OCI-LY7 (cell line): ENCODE results near the gene ZNF213. TPM values are rescaled to one million over a fixed set of nuclear protein-coding genes. Genes with fewer than 3 reads are reported as not detected.
"Not testable (repeated sequence)": the region's sequence is repeated elsewhere in the genome, so short reads cannot be mapped to it uniquely, and the experiment has no call there.

Experiments used
- BruUV-seq: library from RNA; stranded (reverse); fragments of 400-500 nt; replicated peaks from 2 replicates; lab custom pipeline; 2021; lab: Mats Ljungman, UMichigan
- CTCF ChIA-PET: fragments of 300-600 bp; sonication (Branson Sonifier 250); formaldehyde crosslinking; loops from one replicate; lab custom pipeline; 2022; ENCODE audit warnings: antibody characterized with exemption; ENCODE audit not compliant: unreplicated experiment; lab: Charles Lee
- POLR2A ChIA-PET: fragments of 300-600 bp; sonication (Branson Sonifier 250); formaldehyde crosslinking; loops from one replicate; lab custom pipeline; 2022; ENCODE audit warnings: antibody characterized with exemption; lab: Charles Lee
- DNase-seq: peaks from one replicate; pipeline ENCODE4 v3.0.0-alpha.2; 2015; ENCODE audit warnings: low spot score
- H2AFZ ChIP-seq: fragments of 200-600 bp; sonication (generic), shearing (Covaris generic); 2 replicates; pipeline ENCODE4 v1.6.1; 2014; ENCODE audit warnings: mild to moderate bottlenecking, antibody characterized with exemption, low read length, moderate library complexity
- H3K27ac ChIP-seq: fragments of 200-600 bp; sonication (generic); 2 replicates; pipeline ENCODE4 v1.5.1; 2014; ENCODE audit warnings: mixed run types, low read depth, mild to moderate bottlenecking, moderate library complexity, low read length, inconsistent platforms; ENCODE audit not compliant: poor library complexity, severe bottlenecking
- H3K36me3 ChIP-seq: fragments of 200-600 bp; sonication (generic); 2 replicates; pipeline ENCODE4 v1.6.1; 2014; ENCODE audit warnings: mild to moderate bottlenecking, antibody characterized with exemption, low read length, moderate library complexity, mixed read lengths; ENCODE audit not compliant: insufficient read depth
- H3K4me1 ChIP-seq: fragments of 200-600 bp; sonication (generic); 2 replicates; pipeline ENCODE4 v1.5.1; 2014; ENCODE audit warnings: mild to moderate bottlenecking, low read length; ENCODE audit not compliant: insufficient read depth, poor library complexity, severe bottlenecking
- H3K4me2 ChIP-seq: fragments of 200-600 bp; sonication (generic); 2 replicates; pipeline ENCODE4 v1.6.1; 2014; ENCODE audit warnings: mild to moderate bottlenecking, low read length
- H3K4me3 ChIP-seq: fragments of 200-600 bp; sonication (generic); 2 replicates; pipeline ENCODE4 v1.5.1; 2014; ENCODE audit warnings: mild to moderate bottlenecking, low read depth, low read length; ENCODE audit not compliant: poor library complexity, severe bottlenecking
- H3K79me2 ChIP-seq: fragments of 200-600 bp; sonication (generic); 2 replicates; pipeline ENCODE4 v1.6.1; 2016; ENCODE audit warnings: low read depth, mild to moderate bottlenecking, low read length, moderate library complexity, mixed read lengths; ENCODE audit not compliant: insufficient read depth
- H3K9me2 ChIP-seq: fragments of 200-600 bp; sonication (generic); 2 replicates; pipeline ENCODE4 v1.6.1; 2016; ENCODE audit warnings: mild to moderate bottlenecking, low read length, mixed read lengths; ENCODE audit not compliant: insufficient read depth
- H3K9me3 ChIP-seq: fragments of 200-600 bp; sonication (generic); 2 replicates; pipeline ENCODE4 v1.6.1; 2014; ENCODE audit warnings: mild to moderate bottlenecking, mixed run types, low read length, mixed read lengths
- H4K20me1 ChIP-seq: fragments of 200-600 bp; sonication (generic); 2 replicates; pipeline ENCODE4 v1.6.1; 2014; ENCODE audit warnings: mild to moderate bottlenecking, antibody characterized with exemption, low read length, moderate library complexity, mixed read lengths; ENCODE audit not compliant: insufficient read depth
- CTCF ChIP-seq: fragments of 200-600 bp; sonication (generic); conservative IDR thresholded peaks from 2 replicates; pipeline ENCODE4 v1.5.1; 2014; ENCODE audit warnings: mild to moderate bottlenecking, antibody characterized with exemption, low read length, moderate library complexity, mixed read lengths
- EZH2phosphoT487 ChIP-seq: fragments of 200-600 bp; sonication (generic); IDR thresholded peaks from 2 replicates; pipeline ENCODE4 v1.6.1; 2018; ENCODE audit warnings: low read depth, borderline replicate concordance, mild to moderate bottlenecking, mixed run types, antibody characterized with exemption, low read length, moderate library complexity, mixed read lengths
- intact Hi-C: fragments of 100-400 bp; cut with micrococcal nuclease; formaldehyde crosslinking; loops from one replicate; pipeline ENCODE4 v1.10.0; 2022; ENCODE audit not compliant: unreplicated experiment
- total RNA-seq, 2 experiments: library from RNA; depleted of rRNA in 1 of 2; stranded (reverse); fragments of >200 nt in 1 of 2; shearing (Covaris generic) in 1 of 2; gene quantifications; 2 replicates each; pipeline ENCODE4 v1.2.3, GENCODE V29; 2014 to 2022

Gene ZNF213
- total RNA-seq, 2 experiments from 2014 or later, result 3.4 to 9.1 TPM

- no peak for DNase-seq
- POLR2A ChIA-PET, result interaction anchor here (0.7 kb wide), 1 partner anchor 9 kb away, joined by 4 read pairs; no protein-coding TSS in a partner anchor
- intact Hi-C loops, result no loop called here
- no peak overlapping the region for H3K27ac ChIP-seq
- no peak overlapping the region for H3K4me3 ChIP-seq
- H3K36me3 ChIP-seq, result no peaks in the 10 kb centered on the region
- no peaks in the 10 kb centered on the region for H3K79me2 ChIP-seq
- CTCF ChIA-PET, result no interaction called here
- no peak overlapping the region for H3K4me2 ChIP-seq
- H2AFZ ChIP-seq, result no peak overlapping the region
- H3K9me2 ChIP-seq, result no peaks in the 10 kb centered on the region
- no peaks in the 10 kb centered on the region for H4K20me1 ChIP-seq
- no peaks in the 10 kb centered on the region for H3K9me3 ChIP-seq
- TF ChIP-seq EZH2phosphoT487, result no peak
- no peak for TF ChIP-seq CTCF
- peaks cover under 1% of the 10 kb centered on the region for H3K4me1 ChIP-seq
- BruUV-seq, result no TSS peak
Measured at GRCh38 chr16:3179651-3180050, 44.8 kb downstream of the ZNF213 start.

- CTCF ChIA-PET, result interaction anchor here (0.6 kb wide), 1 partner anchor 859 kb away, joined by 3 read pairs; no protein-coding TSS in a partner anchor
- H3K79me2 ChIP-seq, result no peaks in the 10 kb centered on the region
Measured at GRCh38 chr16:3180445-3180878, 45.6 kb downstream of the ZNF213 start.

GRCh38 chr16:3182293-3182607, 47.4 kb downstream of the ZNF213 start:
- DNase-seq, H4K20me1 ChIP-seq, intact Hi-C loops, H3K36me3 ChIP-seq, H3K9me3 ChIP-seq, H3K79me2 ChIP-seq, CTCF ChIA-PET, H3K9me2 ChIP-seq, H3K4me1 ChIP-seq, H3K27ac ChIP-seq, BruUV-seq, H3K4me2 ChIP-seq, H2AFZ ChIP-seq, H3K4me3 ChIP-seq: not testable (repeated sequence)
- POLR2A ChIA-PET, result interaction anchor here (0.8 kb wide), 1 partner anchor 201 kb away, joined by 4 read pairs; no protein-coding TSS in a partner anchor

More at GRCh38 chr16:3180445-3180878, 45.6 kb downstream of the ZNF213 start:
- Histone ChIP-seq H3K9me3 (no peaks in the 10 kb centered on the region), H3K27ac (no peak overlapping the region), H3K4me3 (no peak overlapping the region), H3K9me2 (no peaks in the 10 kb centered on the region), H4K20me1 (no peaks in the 10 kb centered on the region), H3K36me3 (no peaks in the 10 kb centered on the region), H2AFZ (no peak overlapping the region), H3K4me1 (no peaks in the 10 kb centered on the region), H3K4me2 (no peak overlapping the region)
- DNase-seq, result no peak
- POLR2A ChIA-PET, result no interaction called here
- intact Hi-C loops, result no loop called here
- TF ChIP-seq EZH2phosphoT487, result no peak
- no peak for TF ChIP-seq CTCF
- no TSS peak for BruUV-seq
